Muscle of arm (tissue), 14 donors: ENCODE results near the gene DRD1. TPM values are rescaled to one million over a fixed set of nuclear protein-coding genes. Genes with fewer than 3 reads are reported as not detected.

Experiments
- DNase-seq: peaks from one replicate; pipeline ENCODE4 v3.0.0-alpha.2; 2013
- long read RNA-seq, 11 donors: transcript quantifications; one replicate each; lab custom pipeline, GENCODE V29; 2026
- polyA plus RNA-seq, 12 donors: library from polyadenylated mRNA; unstranded; fragments of 120-200 nt; gene quantifications; one replicate each; pipeline ENCODE4 v1.2.1, GENCODE V29; 2013; ENCODE audit not compliant: insufficient read length in 12 of 12

DRD1 gene
- polyA plus RNA-seq = 1 to 10 TPM in 1 of 12 donors, under 1 TPM in 5, not detected in 6; 0.04 to 1.2 (median 0.13) TPM
- long read RNA-seq, donor 1 = 0 reads
- long read RNA-seq, donor 2 = 0 reads
- long read RNA-seq, donor 3 = 0 reads
- long read RNA-seq, donor 4 = 0 reads
- long read RNA-seq, donor 5 = 0 reads
- long read RNA-seq, donor 6 = 0 reads
- long read RNA-seq, donor 7 = 0 reads
- long read RNA-seq, donor 8 = 0 reads
- long read RNA-seq, donor 9 = 0 reads
- long read RNA-seq, donor 10 = 0 reads
- long read RNA-seq, donor 11 = 0 reads

DNA sequence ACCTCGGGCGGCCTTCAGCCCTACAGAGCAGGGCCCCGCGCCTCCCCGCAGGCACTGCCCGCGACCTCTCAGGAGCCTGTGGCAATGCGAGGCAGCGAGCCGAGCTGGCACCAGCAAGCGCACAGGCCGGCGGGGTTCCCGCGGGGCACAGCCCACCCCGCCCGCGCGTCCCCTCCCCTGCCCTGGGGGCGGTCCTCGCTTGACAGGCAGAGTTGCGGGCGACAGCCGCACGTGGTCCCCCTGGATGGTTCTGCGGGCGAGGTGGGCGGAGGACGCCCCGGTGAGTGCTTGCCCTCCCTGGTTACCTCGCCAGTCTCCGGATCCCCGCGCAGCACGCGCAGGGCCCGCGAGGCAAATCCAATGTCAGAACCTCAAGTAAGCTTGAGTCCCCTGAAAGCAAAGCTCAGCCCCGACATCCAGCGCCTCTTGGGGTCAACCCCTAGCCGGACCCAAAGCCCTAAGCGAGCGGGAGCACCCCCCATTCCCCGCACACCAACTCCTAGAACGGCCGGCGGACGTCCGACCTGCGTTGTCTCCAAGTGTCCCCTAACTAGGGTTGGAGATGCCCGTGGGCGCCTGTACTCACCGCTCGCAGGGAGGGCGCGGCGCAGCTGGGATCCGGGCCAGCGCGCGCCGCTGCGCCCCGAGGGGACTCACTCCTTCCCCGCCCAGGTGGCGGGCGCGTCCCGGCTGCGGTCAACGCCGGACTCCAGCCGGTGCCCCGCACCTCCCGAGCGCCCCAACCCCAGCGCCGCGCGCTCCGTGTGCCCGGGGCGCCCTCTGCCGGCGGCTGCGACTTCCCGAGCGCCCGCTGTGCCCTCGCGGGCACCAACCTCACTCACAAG is at the start of gene DRD1:
DRD1 (minus strand) TSS at position 123 of the 845 bp plus-strand sequence. CDS start 1,083 bp downstream, outside the sequence.
- DNase-seq = no peak

DNA sequence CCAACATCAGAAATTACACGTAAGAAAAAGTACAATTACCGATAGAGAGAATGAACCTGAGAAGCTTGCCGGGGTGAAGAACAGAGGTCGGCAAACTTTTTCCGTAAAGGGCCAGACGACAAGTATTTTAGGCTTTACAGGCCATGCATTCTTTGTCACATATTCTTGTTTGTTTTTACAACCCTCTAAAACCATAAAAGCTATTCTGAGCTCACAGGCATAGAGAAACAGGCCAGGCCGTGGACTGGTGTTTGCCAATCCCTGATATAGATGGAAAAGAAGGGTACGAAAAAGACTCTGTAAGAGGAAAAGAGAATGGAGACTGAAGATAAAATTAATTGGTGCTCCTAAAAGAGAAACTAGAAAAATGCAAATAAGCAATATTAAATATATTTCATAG is 49.7 kb upstream of the DRD1 start:
- no peak for DNase-seq

GRCh38 chr5:175493260-175493659 is 49.3 kb upstream of the DRD1 start:
- no peak for DNase-seq

DNA sequence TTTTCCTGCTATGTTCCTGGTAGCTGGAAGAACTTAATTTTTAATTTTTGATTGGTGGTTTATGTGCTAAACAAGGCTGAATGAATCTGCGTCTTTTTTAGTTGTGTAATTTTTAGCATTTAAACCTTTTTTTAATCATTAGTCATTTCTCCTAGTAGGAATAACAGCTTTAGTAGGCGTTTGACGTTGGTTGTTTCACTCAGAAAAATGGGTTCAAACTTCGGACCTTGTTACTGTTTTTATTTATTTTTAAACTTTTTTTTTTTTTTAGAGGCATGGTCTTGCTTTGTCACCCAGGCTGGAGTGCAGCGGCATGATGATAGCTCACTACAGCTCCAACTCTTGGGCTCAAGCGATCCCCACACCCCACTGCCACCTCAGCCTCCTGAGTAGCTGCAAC is 47.2 kb upstream of the DRD1 start:
- no peak for DNase-seq

DNA sequence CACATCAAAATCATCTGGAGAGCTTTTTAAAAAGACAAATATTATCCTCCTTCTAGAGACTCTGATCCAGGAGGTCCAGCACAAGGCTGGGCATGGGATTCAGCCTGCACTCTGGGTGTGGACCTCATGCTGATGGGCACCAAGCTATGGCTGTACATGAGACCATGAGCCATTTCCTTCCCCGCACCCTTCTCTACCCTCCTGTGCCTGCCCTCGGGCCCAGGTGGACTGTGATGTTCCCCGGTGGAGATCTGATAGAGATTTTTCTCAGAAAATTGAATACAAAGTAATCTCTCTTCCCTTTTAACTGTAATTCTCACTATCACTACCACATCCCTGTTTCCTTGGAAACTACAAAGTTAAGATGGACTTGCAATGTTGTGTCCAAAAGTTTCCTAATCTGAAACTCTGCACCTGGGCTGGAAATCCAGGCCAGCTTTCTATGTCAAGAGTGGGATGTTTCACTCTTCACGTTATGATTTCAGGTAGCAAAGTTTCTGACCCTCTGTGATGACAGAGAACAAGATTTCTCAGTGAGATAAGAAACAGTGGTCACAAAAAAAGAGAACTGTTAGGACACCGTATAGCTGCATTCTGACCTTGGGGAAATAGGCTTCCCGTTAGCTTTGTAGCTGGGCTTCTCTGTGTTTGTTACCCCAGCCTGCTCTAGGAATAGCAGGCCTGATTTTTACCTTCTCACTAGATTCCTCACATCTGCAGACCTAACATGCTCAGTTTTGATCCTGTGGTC is 45.9 kb upstream of the DRD1 start:
- DNase-seq = no peak

DNA sequence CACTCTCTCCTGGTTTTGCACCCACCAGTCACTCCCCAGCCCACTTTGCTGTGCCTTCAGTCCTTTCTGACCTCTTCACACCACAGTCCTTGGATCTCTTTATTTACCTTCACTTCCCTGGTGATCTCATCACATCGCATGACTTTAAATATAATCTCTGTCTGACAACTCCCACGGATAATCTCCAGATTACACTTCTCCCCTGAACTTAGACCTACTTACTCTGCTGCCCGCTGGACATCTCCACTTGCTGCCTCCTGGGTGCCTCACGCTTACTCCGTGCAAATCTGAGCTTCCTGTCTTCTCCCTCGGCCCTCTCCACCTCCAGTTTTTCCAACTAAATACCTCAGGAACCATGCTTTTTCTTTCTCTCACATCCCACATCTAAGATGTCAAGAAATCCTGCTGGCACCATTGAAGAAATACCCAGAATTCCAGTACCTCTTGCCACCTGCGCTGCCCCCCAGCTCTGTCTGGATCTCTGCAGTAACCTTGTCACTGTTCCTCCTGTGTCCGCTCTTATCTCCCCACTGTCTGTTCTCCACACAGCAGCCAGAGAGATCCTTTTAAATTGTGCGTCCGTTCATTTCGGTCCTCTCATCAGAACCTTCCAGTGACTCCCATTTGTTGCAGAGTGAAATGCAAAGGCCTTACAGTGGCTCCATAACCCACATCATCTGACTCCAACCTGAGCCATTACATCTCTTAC is 43.7 kb upstream of the DRD1 start:
- no peak for DNase-seq

GRCh38 chr5:175485631-175486030 is 41.6 kb upstream of the DRD1 start:
- DNase-seq = no peak

GRCh38 chr5:175484829-175485228 is 40.8 kb upstream of the DRD1 start:
- no peak for DNase-seq

- DNase-seq = no peak
Measured at GRCh38 chr5:175484322-175484721, 40.3 kb upstream of the DRD1 start.

DNA sequence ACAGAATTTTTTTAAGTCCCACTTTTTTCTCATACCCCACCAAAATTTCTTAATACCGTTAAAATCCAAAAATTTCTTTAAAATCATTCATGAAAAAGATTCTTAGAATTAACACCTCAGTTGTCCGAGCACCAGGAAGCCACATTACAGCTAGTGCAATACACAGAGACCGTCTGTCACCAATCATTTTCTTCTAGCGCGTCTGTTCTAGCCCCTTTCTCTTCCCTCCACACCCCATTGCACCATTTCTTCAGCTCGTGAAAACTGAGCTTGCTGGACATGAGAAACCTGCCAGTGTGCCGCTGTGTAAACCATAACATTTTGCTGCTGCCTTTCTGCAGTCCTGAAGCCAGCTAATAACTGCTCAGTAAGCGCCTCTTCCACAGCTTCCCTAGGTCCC is 39.4 kb upstream of the DRD1 start:
- no peak for DNase-seq

DNA sequence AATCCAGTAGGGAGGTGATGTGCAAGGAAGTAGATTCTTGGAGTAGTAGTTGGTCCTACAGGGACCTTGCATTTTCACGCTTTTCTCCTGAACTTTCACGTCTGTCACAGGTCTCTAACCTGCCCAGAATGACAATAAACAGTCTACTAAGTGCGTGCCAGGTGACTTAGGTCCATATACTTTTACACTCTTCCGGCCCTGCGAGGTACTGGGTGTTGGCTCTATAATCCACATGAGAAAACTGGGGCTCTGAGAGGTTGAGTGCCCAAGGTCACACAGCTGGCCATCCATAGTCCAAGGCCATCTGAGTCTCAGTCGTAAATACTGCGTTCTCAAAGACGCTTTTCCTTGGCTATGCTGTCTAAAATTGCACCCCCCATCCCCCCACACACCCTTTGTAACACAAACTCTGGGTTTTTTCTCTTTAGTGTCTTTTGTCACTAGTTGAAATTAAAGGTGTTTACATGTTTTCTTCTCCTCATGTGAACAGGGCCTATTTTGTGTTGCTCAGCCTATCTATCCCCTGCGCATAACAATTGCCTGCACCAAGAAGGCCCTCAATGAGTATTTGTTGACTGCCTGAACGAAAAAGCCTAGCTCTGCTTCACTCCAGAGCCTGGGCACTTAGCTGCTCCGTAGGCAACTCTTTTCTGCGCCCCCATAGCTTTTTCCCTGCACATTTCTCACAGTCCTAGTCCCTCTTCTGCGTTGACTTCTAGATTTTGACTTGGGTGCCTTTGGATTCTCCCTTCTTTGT is 35.3 kb upstream of the DRD1 start:
- DNase-seq = no peak

DNA sequence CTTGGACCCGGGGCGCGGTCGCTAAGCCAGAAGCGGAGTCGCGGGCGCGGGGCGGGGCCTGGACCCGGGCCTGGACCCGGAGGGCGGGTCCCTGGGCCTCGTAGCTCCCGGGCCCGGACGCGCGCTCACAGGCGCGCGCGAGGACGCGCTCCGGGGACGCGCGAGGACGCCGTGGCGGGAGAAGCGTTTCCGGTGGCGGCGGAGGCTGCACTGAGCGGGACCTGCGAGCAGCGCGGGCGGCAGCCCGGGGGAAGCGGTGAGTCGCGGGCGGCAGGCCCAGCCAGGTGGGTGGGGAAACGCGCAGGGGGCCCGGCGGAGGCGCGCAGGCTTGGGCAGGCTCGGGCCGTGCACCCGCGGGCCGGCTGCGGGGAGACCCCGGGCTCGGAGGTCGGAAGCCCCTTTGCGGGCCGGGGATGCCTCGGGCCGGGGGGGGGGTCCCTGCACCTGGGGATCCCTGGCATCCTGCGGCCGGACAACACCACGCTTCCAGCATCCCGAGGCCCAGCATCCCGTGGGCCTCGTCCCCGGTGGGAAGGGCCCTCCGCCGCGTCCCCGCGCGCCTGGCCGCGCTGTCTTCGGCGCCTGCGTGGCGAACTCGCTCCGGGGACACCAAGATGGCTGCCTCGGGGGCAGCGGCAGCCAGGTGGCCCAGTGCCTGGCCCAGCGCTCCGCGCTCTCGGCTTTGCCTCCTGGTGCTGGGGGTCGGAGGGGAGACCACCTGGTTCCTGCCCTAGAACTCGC is 34.6 kb upstream of the DRD1 start, which contains the start of gene SFXN1:
SFXN1 (plus strand) TSS at position 177 of the 741 bp plus-strand sequence. CDS start 13,544 bp downstream, outside the sequence.
- peak; percentile 83 for DNase-seq

DNA sequence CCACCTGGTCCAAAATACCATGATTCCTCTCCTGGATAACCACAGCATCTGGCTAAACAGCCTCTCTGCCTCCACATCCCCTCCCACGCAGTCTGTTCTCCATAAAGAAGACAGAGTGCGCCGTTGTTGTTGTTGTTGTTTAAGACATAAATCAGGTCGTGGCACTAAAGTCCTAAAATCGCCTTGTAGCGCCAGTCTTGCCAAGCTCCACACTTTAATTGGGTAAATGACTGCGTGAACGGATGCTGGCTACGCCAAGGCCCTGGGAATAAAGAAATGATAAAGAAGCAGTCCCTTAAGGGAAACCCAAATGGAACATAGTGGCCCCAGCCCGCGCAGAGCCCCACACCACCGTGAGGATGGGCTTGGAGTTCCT is 34.0 kb upstream of the DRD1 start:
- no peak for DNase-seq

DNA sequence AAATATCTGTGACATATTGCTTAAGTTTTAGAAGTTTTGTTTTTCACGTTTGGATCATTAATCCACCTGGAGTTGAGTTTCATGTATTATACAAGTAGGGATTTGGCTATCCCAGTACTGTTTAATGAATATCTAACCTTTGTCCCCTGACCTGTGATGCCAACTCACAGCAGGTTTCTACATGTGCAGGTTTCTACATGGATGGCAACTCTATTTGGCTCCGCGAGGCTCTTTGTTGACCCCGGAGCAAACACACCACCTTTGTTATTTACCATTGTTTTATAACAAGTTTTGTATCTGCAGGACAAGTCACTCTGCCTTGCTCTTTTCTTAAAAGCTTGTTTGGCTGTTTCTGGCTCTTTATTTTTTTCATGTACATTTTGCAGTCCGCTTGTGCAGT is 33.5 kb upstream of the DRD1 start:
- DNase-seq = no peak

- DNase-seq = no peak
Measured at GRCh38 chr5:175475248-175475647, 31.3 kb upstream of the DRD1 start.

DNA sequence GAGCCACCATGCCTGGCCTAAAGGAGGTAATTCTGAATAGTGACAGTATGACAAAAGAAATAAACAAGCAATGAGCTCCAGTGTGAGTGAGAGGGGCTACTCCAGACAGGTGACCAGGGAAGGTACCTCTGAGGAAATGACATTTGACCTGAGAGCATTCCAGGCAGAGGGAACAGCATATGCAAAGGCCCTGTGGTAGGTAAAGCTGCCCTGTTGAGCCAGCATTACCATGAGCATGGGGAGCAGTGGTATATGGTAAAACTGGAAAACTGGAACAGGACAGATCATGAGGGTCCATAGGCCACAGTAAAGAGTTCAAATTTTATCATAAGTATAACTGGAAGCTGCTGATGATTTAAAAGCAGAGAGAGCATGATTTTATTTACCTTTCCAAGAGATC is 28.4 kb upstream of the DRD1 start:
- DNase-seq = no peak

- no peak for DNase-seq
Measured at GRCh38 chr5:175471628-175472027, 27.6 kb upstream of the DRD1 start.

DNA sequence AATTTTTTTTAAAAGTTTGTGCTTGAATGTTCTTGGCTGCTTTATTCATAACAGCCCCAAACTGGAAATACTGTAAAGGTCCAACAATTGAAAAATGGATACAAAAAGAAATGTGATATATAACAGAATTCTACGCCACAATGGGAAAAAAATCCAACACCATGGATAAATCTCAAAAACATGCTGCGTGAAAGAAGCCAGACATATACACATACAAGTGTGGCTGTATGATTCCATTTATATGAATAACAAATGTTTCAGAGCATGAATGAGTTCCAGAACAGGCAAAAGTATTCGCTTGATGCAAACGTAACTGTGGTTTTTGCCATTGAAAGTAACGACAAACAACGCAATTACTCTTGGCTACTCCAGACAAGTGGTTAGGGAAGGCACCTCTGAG is 27.2 kb upstream of the DRD1 start:
- DNase-seq = no peak

DNA sequence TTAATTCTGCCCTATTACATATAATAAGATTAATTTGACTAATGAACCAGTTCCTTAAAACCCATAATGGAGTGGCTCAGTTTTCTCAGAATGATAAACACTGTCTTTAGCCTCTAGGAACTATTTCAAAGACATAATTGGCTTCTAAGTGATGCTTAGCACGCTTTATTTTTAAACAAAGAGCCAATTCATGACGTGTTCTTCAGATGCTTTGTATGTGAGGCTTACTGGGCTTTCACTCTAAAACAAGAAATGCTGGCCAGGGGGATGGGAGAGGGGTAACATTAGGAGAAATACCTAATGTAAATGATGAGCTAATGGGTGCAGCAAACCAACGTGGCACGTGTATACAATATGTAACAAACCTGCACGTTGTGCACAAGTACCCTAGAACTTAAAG is 26.8 kb upstream of the DRD1 start:
- DNase-seq = no peak

GRCh38 chr5:175469916-175470315 is 25.9 kb upstream of the DRD1 start:
- no peak for DNase-seq
